Kidney epithelial cell (primary cell): Measurements from ENCODE around the gene C16orf54. TPM values are rescaled to one million over a fixed set of nuclear protein-coding genes. Genes with fewer than 3 reads are reported as not detected.
A peak's percentile ranks its signal among the peaks of the same experiment; 100 is the strongest.
"Not testable (repeated sequence)": the region's sequence is repeated elsewhere in the genome, so short reads cannot be mapped to it uniquely, and the experiment has no call there.

Source experiments
- DNase-seq: peaks from one replicate; pipeline ENCODE4 v3.0.0-alpha.2; 2010; ENCODE audit warnings: low read depth
- H3K27me3 ChIP-seq: 2 replicates; pipeline ENCODE4 v1.6.0; 2011; ENCODE audit warnings: low read length; ENCODE audit not compliant: control insufficient read depth, insufficient read depth
- H3K36me3 ChIP-seq: 2 replicates; pipeline ENCODE4 v1.5.1; 2011; ENCODE audit warnings: low read length; ENCODE audit not compliant: control insufficient read depth, insufficient read depth
- H3K4me3 ChIP-seq: 2 replicates; pipeline ENCODE4 v1.5.1; 2011; ENCODE audit warnings: low read depth, mild to moderate bottlenecking, control low read depth, low read length
- total RNA-seq: library from RNA; depleted of rRNA; stranded (reverse); fragments of >200 nt; gene quantifications from 2 replicates; pipeline ENCODE4 v1.2.3, GENCODE V29; 2015
- TF ChIP-seq, protein P1 (sequence below): IDR thresholded peaks from 2 replicates; pipeline ENCODE4 v1.5.1; 2011; ENCODE audit warnings: mild to moderate bottlenecking, moderate library complexity, low read length, control low read depth, inconsistent platforms; ENCODE audit not compliant: insufficient read depth, poor library complexity, severe bottlenecking

The C16orf54 gene, protein sequence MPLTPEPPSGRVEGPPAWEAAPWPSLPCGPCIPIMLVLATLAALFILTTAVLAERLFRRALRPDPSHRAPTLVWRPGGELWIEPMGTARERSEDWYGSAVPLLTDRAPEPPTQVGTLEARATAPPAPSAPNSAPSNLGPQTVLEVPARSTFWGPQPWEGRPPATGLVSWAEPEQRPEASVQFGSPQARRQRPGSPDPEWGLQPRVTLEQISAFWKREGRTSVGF
- total RNA-seq = not detected in 2 replicates

DNA sequence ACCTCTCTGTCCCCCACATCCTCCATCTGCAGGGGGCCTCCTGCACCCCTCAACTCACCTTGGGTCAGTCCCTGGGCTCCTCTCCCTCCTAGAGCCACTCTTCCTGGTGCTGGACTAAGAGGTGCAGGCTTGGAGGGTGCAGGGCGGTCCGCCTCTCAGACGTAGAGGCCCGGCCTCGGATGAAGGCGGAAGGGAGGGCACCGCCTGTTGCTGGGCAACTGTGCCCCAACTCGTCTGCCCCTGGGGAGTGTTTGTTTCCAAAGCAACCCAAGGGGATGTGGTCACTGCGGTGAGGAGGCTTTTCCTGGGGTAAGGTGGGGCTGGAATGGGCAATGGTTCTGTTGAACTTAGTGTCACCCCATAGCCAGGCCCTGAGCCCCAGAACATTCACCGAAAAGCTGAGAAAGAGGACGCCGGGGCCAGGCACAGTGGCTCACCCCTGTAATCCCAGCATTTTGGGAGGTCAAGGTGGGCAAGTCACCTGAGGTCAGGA, at the start of gene C16orf54:
Gene C16orf54, minus strand, starts transcription at position 138 of the 493 bp plus-strand sequence. CDS start 1,039 bp downstream, outside the sequence.
- TF ChIP-seq, protein P1, sequence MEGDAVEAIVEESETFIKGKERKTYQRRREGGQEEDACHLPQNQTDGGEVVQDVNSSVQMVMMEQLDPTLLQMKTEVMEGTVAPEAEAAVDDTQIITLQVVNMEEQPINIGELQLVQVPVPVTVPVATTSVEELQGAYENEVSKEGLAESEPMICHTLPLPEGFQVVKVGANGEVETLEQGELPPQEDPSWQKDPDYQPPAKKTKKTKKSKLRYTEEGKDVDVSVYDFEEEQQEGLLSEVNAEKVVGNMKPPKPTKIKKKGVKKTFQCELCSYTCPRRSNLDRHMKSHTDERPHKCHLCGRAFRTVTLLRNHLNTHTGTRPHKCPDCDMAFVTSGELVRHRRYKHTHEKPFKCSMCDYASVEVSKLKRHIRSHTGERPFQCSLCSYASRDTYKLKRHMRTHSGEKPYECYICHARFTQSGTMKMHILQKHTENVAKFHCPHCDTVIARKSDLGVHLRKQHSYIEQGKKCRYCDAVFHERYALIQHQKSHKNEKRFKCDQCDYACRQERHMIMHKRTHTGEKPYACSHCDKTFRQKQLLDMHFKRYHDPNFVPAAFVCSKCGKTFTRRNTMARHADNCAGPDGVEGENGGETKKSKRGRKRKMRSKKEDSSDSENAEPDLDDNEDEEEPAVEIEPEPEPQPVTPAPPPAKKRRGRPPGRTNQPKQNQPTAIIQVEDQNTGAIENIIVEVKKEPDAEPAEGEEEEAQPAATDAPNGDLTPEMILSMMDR = no peak
- Histone ChIP-seq H3K4me3 (no peak within 1 kb of the TSS), H3K36me3 (no peaks in the 10 kb centered on the region), H3K27me3 (no peaks in the 10 kb centered on the region)
- DNase-seq = no peak

DNA sequence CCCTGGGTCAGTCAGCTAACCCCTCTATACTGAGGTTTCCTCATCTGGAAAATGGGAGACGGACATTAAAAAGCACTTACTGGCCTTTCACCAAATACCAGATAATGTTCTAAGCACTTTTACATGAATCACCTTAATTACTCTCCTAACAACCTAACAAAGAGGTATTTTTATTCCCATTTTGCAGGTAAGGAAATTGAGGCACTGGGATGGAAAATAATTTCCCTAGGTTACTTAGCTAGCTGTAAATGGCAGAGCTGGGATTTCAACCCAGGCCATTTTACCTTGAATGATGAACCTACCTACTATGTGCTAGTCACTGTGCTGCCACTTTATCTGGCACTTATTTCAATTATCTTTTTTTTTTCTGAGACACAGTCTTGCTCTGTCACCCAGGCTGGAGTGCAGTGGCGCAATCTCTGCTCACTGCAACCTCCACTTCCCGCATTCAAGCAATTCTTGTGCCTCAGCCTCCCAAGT, 48.5 kb upstream of the C16orf54 start:
- Histone ChIP-seq H3K4me3 (no peak overlapping the region), H3K27me3 (no peaks in the 10 kb centered on the region), H3K36me3 (peaks cover 2% of the 10 kb centered on the region)
- TF ChIP-seq, protein P1 = no peak
- no peak for DNase-seq

DNA sequence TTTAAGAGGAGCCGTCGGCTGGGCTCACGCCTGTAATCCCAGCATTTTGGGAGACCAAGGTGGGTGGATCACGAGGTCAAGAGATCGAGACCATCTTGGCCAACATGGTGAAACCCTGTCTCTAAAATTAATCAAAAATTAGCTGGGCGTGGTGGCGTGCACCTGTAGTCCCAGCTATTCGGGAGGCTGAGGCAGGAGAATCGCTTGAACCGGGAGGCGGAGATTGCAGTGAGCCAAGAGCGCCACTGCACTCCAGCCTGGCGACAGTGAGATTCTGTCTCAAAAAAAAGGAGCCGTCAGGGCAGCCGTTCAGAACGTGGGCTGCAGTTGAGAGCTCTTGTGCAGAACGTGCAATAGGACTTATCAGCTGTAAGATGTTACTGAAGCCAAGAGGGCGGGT, 47.4 kb upstream of the C16orf54 start:
- not testable (repeated sequence) for H3K4me3 ChIP-seq, H3K36me3 ChIP-seq, H3K27me3 ChIP-seq, DNase-seq

DNA sequence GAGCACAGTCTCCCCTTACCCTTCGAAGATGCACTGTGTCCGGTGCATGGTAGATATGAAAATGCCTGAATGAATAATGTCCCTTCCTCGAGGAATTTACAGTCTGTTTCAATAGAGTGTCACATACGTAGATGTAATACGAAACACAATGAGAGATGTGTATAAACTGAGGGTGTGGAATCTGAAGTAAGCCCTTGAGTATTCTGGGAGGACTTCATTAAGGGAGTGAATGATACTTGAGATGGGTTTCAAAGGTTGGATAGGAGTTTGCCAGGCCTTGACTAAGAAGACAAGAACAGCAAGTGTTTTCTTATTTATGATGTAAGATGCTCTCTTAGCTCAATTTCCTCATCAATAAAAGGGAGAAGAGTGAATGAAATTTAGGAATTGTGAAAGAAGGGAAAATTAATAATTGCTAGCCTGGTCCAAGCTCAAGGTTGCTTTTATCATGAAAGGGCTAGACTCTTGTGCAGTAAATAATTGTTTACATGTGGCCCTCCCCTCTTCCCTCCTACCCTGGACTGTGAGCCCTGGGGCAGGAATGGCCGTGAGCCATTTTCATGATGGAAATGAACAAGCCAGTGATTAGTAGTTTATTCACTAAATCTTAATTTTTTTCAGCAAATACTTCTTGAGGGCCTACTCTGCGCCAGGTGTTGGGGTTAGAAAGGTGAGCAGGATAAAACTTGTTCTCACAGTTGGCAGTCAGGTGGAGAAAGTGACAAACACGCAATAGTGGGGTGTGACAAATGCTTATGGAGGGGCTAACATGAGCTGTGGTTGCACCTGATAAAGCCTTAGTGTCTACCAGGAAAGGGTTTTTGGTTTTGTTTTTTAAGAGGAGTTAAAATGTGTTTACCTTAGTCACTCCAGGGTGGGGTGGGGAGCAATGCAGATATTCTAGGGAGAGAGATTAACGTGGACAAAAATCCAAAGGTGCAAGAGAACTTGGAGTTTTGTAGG, 46.3 kb upstream of the C16orf54 start:
- TF ChIP-seq, protein P1 = no peak
- peaks cover 2% of the 10 kb centered on the region for H3K36me3 ChIP-seq
- H3K27me3 ChIP-seq = no peaks in the 10 kb centered on the region
- no peak for DNase-seq
- peak overlapping the region; percentile 91 for H3K4me3 ChIP-seq

DNA sequence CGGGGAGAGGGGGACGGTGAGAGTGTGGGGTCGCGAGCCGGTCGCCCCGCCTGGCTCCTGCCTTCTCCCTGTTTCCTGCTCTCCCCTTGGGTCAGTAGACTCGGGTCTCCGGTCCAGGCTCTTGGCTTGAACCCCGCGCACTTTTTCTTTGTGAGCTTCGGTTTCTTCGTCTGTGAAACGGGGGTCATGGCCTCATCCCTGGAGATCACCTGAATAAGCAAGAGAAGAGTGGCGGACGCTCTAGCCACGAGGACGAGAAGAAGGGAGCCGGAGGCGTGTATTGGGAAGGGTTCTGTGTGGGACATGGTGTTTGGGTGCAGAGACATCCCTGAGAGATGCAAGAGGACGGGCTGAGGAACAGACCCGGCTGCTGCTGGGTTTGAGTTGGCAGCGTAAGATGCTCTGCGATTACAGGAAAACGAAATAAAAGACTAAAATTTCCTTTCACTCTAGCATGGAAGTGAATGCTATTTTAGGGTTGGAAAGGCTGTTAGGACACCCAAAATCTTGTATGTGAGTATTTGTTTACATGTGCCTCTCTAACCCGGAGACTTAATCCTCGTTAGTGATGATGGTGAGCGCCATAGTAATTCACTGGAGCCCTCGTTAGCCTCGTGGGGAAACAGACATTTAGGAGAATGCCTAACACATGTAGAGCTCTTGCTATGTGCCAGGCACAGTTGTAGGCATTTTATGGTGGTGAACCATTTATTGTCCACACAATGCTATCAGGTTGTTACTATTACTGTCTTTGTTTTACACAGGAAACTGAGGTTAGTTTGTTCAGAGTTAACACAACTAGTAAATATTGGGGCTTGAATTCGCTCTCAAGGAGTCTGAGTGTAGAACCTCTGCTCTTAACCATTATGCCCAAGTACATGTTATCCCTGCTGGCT, 45.4 kb upstream of the C16orf54 start:
- TF ChIP-seq, protein P1 = no peak
- Histone ChIP-seq H3K27me3 (no peaks in the 10 kb centered on the region), H3K4me3 (peak overlapping the region; percentile 91), H3K36me3 (no peaks in the 10 kb centered on the region)
- DNase-seq = no peak
